GM21367 (cell line): ENCODE data around the gene TXNDC11.
A peak's percentile ranks its signal among the peaks of the same experiment; 100 is the strongest.

Experiments
- ATAC-seq: cut with Tn5 transposase; IDR thresholded peaks from one replicate; pipeline ENCODE4 v1.9.1; 2021; ENCODE audit not compliant: unreplicated experiment

TXNDC11 gene

DNA sequence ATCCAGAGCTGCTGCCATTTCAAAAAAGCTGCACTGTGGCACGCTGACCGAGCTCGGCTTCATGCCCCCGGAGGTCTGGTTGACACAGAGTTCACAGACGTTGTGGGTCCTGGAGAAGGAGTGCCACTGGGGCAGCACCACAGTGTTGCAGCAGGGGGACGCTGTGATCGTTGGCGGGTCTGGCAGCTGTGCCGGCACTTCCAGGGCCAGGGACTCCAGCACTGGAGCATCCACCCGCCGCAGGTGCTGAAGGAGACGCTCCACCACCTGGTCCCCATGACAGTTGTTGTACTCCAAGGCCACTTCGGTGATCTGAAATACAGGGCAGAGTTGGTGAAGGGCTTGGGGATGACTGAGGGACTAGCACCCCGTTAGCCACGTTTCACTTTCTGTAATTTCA lies 50.9 kb downstream of the TXNDC11 start:
- ATAC-seq = no peak

- ATAC-seq = no peak
These were observed 51.4 kb downstream of the TXNDC11 start for GRCh38 chr16:11691235-11691634.

DNA sequence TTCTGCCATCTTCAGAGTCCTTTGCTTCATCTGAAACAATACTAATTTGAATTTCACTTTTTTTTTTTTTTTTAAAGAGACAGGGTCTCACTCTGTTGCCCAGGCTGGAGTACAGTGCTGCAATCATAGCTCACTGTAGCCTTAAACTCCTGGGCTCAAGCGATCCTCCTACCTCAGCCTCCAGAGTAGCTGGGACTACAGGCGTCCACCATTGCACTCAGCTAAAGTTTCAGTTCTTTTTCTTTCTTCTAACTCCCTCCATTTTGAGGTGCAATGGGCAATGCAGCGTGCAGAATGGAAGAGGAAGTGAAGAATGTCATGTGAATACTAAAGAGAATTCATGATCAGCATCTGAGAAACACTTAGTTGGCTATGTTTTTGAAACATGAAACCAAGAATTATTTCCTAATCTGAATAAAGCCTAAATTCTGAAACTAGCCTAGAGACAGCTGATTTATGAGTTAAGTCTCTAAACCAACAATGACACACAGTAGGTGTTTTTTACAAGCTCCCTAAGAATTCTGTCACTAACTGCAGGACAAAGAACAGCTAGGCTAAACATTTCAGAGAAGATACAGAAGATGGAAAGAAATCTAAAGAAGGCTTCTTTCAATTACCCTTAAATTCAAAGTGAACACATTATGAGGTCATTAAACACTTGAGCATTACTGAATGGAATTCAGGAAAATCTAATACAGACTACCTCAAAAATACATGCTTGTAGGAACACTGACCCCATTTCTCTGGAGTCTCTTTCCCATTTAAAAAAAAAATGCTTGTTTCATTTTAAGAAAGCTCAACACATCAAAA lies 53.4 kb downstream of the TXNDC11 start:
- ATAC-seq = peak; percentile 76

DNA sequence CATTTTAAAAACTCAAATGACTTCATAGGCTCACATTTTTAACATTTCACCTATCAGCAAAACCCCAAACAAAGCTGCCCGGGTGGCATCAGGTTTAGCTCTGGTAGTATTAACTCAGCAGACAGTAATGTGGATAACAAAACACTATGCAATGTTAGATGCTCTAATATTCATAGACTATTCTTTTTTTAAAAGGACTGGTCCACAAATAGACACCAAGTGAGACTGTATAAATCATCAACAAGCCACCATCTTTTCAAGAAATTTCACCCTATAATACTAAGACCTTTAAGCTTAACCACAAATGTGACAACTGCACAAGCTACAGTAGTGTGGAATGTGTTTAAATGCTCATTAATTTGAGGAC lies 54.2 kb downstream of the TXNDC11 start:
- ATAC-seq = no peak

- ATAC-seq = no peak
These were observed 54.8 kb downstream of the TXNDC11 start for GRCh38 chr16:11687601-11688519.

- ATAC-seq = no peak
These were observed 55.8 kb downstream of the TXNDC11 start for GRCh38 chr16:11686713-11687380.

GRCh38 chr16:11685844-11686618 lies 56.6 kb downstream of the TXNDC11 start:
- ATAC-seq = no peak

- ATAC-seq = no peak
These were observed 58.2 kb downstream of the TXNDC11 start for GRCh38 chr16:11684231-11685025.

GRCh38 chr16:11683145-11683544 lies 59.5 kb downstream of the TXNDC11 start:
- ATAC-seq = no peak

DNA sequence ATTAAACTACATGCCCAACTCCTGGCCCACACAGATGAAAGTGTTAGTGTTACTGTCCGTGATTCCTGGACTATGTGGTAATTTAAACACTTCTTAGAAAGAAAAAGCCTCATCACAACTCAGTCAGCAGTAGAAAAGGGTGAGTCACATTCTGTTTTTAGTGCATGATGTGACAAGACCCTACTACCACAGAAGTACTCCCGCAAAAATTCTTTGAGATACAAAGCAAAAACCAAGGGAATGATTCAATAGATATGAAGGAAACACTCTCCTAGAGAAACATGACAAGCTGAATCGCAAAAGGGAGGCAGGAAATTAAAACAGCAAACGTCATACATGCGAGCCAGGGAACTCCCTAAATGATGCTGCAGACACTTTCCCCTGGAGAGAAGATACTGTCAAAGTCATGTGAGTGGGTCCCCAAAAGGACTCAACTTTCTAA lies 60.0 kb downstream of the TXNDC11 start:
- no peak for ATAC-seq

DNA sequence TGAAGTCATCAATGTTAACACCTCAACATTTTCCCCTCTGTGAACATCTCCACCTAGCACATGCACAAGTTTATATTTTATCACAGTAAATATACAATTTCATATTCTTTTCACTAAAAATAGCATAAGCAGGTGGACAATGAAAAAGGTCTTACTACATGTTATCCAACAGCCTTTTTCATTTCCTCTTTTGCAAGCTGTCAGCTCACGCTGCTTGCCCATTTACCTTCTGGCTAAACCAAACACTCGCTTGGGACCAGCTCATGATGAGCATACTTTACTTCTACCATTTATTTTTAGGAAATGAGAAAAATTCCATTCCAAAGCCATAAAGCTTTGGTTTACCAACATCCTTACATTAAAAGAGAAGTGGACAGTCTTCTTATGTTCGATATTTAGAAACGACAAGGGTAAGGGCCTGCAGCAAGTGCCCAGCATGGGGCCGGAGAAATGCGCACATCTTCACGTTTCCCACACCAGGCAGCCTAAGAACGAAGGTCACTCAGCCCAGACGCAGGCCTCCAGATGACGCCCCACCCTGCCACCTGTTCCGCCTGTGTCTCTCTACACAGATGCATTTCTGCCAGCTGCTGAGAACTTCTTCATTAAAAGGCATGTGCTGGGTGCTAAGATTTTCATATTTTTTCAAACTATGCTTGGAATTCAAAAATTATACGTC lies 60.5 kb downstream of the TXNDC11 start:
- ATAC-seq = no peak

DNA sequence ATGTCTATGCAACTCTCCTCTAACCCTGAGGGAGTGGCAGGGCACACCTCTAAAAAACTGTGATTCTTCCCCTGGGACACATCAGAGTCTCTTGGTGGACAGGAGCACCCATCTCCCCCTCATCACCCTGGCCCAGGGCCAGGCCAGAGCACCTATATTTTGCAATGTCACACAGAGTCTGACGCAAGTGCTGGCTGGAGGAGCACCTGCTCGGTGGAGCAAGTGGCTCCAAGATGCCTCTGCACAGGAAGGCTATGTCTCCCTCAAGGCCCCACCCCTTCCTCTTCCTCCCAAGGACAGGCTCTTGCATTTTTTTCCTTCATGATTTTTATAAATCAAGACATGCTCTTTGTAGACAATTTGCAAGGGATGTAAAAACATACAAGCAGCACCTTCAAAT lies 61.1 kb downstream of the TXNDC11 start:
- no peak for ATAC-seq

- no peak for ATAC-seq
These were observed 62.4 kb downstream of the TXNDC11 start for GRCh38 chr16:11679941-11680911.

GRCh38 chr16:11679250-11679649 lies 63.4 kb downstream of the TXNDC11 start:
- no peak for ATAC-seq

GRCh38 chr16:11677959-11678881 lies 64.4 kb downstream of the TXNDC11 start:
- ATAC-seq = no peak

- ATAC-seq = no peak
These were observed 65.2 kb downstream of the TXNDC11 start for GRCh38 chr16:11677451-11677951.

- ATAC-seq = no peak
These were observed 65.9 kb downstream of the TXNDC11 start for GRCh38 chr16:11676799-11677198.
